ENCODE measurements around the gene LOXL1.

The LOXL1 gene

DNA sequence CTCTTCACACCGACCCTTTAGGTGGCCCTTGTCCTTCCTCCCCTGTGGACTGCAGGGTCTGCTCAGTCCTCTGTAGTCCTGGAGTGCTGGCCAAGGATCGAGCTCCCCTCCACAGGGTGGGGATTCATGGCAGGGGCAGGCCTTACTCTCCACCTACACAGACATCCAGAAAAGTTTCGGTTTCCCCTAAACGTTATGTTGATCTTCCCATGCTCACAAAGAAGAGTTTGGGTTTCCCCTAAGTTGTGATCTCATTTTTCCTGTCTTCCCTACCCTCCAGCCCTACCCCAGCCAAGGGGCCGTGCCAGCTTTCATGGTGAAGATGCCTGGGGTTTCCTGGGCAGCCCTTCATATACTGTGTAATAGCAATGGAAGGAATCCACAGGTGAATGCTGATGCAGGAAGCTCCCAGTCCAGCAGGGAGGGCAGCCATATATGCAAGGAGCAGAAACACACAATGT lies 55.5 kb downstream of the LOXL1 start:
- DNase-seq (ENCODE audit: low read depth) = no peak

DNA sequence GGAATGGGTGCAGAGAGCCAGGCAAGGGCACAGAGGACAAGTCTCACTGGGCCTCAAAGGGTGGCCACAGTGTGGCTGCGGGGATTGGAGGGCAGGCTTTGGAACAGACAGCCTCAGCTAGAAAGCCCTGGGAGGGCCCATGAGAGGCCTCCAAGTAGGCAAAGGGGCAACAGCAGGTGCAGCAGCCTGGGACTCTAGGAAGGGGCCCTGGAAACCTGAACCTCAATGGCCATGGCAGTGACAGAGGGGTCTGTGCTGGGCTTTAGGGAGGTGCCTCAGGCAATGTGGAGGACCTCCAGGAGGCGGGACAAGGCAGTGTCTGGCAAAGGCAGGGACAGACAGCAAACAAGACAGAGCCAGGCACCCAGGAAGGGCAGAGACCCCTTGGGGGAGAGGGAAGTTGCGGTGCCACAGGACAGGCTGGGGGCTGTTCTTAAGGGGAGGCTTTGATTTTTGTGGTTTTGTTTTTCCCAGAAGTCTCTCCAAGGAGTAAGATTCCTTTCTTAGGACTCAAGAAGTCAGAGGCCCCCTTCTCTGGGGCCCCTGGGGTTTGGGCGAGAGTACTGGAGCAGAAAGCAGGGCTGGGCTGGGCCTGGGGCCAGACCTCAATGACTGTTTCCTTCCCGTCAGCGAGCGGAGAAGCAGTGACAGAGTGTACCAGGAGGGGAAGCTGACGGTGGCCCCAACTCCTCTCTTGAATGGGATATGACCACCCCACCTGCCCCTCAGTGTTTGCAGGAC lies 56.1 kb downstream of the LOXL1 start:
- DNase-seq (ENCODE audit: low read depth) = no peak

DNA sequence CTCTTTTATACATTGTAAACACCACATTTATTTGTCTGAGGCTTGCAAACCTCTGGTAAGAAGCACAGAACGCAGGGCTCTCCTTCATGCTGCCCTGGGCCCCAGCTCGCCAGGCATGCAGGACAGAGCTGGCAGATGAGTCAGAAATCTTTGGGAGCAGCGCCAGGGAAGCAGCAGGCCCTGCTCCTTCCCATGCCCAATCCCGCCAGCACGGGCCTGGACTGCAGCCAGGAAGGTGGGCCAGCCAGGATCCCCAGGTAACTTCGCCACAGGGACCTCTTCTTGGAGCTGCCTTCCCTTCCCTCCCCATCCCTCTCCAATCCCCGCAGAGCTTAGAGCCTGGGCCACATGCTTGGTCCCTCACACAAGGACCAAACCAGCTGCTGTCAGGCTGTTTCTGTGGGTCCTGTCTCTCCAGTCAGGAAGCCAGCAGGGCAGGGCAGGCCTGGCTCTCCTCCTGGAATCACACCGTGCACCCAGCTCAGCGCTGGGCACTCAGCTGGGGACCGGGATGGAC lies 57.0 kb downstream of the LOXL1 start:
- no peak for DNase-seq (ENCODE audit: low read depth)

DNA sequence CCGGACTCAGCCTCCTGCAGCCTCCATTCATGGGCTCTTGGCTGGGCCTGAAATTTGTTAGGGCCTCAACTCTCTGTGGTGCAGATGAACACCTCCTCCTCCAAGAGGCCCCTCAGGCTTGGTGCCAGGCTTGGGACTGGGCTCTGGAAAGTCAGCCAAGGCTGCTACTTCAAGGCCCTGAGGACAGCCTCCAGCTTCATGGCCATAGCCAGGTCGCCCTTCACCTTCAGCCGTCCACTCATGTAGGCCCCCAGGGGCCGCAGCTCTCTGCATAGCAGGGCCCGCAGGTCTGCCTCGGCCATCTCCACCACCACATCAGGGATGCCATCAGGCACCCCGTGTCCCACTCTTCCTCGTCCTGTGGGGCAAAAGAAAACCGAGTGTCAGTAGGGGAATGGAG lies 57.5 kb downstream of the LOXL1 start:
- DNase-seq (ENCODE audit: low read depth) = no peak

DNA sequence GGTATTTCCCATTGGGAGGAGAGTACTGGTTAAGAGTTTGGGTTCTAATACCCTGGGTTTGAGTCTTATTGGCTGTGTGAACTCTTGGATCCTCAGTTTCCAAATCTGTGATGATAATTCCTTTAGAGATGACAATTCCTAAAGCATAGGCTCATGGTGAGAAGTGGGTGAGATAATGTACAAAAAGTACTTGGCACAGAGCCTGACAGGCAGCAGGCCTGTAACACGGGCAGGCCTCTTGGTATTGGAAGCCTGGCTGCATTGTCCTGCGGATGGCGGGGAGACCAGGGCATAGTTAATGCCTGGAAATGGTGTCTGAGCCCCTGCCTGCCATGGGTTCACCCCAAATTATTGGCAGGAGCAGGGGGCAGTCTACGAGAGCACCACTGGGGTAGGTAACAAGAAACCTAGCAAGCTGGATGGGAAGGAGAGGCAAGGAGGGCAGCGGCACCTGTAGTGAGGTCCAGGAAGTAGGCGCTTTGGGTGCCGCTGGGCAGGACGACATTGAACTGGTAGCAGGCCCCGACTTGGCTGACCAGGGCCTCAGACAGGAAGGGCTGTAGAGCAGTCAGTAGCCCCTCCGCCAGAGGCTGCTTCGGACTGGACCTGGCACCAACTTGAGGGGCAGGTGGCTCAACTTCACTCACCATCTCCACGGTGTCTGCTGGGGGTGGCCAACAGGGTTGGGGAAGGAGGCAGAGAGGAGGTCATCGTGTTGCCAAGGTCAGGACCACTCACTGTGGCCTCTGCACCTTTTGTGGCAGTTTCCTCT lies 58.1 kb downstream of the LOXL1 start:
- DNase-seq (ENCODE audit: low read depth) = no peak

GRCh38 chr15:73985101-73985873 lies 59.0 kb downstream of the LOXL1 start:
- no peak for DNase-seq (ENCODE audit: low read depth)

GRCh38 chr15:73986055-73986775 lies 60.0 kb downstream of the LOXL1 start:
- no peak for DNase-seq (ENCODE audit: low read depth)

GRCh38 chr15:73986776-73987056 lies 60.5 kb downstream of the LOXL1 start:
- DNase-seq (ENCODE audit: low read depth) = no peak

DNA sequence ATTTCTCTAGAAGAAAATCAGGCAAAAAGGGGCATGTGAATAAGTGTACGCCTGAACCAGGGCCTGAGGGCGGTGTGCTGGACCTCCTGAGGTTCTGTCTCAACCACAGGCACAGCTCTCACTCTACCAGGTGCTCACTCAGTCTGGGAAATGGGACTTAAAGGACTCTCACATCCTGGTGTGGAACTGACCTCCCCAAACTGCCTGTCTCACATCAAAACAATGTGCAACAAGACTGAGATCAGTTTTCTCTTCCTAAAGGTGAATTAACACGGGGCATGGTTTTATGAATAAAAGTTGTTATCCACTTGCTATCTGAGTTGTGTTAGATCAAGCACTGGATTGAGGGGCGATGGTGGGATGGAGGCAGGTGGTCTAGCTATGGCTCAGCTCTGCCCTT lies 61.0 kb downstream of the LOXL1 start:
- DNase-seq (ENCODE audit: low read depth) = no peak

GRCh38 chr15:73987681-73988444 lies 61.6 kb downstream of the LOXL1 start:
- DNase-seq (ENCODE audit: low read depth) = no peak

- no peak for DNase-seq (ENCODE audit: low read depth)
Measured at GRCh38 chr15:73988445-73988969, 62.2 kb downstream of the LOXL1 start.

DNA sequence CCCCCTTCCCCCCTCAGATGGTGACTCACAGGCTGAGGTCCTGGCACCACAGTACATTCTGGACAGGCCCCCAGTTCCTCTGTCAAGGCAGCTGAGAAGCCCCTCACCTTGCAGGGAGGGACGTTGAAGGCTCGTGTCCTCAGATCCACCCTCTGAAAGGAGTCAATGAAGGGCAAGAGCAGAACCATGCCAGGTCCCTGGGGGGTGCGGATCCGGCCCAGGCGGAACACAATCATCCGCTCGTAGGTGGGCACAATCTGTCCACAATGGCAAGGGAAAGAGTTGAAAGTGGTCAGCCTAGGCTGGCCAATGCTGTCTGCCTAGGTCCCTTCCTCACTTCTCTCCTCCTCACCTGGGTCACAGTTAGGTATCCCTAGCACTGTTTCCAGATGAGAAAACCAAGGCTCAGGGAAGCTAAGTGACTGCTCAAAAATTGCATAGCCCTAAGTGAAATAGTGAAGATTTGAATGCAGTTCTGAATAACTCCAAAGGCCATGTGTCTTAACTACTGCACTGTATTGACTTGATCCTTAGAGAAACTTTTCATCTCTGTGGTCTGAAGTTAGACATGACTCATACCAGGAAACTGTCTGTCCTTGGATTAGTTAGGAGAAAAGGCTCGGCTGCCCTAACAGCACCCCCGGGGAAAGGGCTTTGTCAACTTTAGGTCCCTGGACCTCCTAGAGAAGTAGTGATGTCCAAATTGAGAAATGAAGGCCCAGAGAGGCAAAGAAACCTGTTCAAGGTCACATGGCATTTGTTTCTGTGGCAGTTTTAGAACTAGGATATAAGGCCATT lies 62.9 kb downstream of the LOXL1 start:
- no peak for DNase-seq (ENCODE audit: low read depth)

DNA sequence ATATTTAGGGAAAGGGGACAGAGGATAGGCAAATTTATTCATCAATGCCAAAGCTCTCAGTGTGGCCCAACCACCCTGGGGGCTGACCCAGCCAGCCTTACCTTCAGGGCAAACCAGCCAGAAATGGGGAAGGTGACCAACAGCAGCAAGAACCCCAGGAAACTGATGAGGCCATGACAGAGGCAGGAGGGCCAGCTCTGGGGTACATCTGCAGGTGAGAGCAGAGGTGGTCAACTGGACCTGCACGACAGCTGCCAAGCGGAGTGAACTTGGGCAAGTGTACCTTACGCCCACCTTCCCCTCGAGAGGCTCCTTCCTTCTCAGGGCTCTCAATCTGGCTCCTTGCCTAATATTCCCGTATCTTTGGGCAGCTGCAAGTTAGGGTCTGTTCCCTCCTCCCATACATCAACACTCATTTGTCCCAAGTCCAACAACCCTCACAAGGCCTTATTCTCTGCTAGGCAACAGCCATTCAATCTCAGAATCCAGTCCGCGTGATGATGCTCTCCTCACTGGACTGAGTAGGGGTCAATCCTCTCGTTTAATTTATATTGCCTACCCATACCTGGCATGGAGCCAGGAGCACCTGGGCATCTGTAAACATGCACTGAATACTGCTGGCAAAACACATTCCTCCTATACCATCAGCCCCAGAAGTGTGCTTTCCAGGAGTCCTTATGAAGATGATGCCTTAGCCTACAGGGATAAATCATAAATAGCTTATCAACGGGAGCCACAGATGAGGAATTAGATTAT lies 64.2 kb downstream of the LOXL1 start:
- DNase-seq (ENCODE audit: low read depth) = no peak

DNA sequence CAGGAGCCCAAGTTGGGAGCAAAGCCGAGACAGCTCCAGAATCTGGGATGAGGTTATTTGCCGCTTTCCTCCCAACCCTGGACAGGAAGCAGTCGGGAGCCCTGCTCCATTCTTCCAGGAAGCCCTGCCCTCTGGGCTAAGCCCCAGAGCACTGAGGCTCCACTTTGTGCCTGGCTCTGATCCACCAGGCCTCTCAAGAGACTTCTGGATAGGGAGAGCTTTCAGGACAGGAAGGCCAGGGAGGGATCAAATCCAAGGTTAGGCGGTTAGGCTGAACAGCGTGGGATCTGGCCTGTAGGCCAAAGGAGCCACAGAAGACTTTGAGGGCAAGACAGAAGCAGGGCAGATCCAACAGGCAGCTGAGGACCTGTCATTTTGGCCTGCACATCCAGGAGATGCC lies 65.0 kb downstream of the LOXL1 start:
- DNase-seq (ENCODE audit: low read depth) = no peak

DNA sequence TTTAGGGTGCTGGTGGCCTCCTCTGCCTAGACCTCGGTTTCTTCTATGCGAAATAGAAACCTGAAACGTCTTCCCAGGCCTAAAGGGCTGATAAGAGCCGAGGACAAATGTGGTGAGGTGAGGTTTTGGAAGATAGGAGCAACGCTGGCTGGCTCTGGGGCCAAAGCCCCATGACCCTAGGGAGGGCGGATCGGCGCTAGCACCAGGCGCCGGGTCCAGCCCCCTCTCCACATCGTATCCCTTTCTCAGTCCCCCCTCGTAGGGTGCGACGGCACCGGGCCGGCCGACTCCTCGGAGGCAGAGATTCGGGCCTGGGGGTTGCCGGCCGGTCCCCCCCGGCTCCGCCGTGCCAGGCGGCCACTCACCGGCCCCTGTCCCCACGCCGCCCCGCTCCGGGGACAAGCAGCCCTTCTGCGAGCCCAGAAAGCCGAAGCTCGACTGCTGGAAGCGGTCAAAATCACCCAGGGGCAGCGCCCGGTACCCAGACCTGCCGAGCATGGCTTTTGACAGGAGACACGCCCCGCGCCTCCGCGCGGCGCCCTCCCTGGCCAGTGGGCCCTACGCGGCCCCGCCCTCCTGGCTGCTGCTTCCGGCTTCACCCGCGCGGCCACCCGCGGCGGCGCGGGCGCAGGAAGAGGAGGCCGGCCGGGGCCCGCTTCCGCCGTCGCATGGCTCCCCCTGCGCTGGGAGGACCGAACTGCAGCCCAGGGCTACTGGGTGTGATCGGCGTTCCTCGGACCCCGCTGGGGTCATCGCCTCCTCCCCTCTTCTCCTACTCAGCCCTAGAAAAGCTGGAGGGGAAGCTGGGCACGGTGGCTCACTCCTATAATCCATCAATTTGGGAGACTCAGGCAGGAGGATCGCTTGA lies 65.7 kb downstream of the LOXL1 start, which contains the start of gene STOML1:
TSS of gene STOML1 (minus strand) at position 570 of the 868 bp plus-strand sequence. CDS start at position 498, 72 bp downstream.
- DNase-seq (ENCODE audit: low read depth) = peak; percentile 94

- DNase-seq (ENCODE audit: low read depth) = no peak
Measured at GRCh38 chr15:73992594-73992898, 66.3 kb downstream of the LOXL1 start.

DNA sequence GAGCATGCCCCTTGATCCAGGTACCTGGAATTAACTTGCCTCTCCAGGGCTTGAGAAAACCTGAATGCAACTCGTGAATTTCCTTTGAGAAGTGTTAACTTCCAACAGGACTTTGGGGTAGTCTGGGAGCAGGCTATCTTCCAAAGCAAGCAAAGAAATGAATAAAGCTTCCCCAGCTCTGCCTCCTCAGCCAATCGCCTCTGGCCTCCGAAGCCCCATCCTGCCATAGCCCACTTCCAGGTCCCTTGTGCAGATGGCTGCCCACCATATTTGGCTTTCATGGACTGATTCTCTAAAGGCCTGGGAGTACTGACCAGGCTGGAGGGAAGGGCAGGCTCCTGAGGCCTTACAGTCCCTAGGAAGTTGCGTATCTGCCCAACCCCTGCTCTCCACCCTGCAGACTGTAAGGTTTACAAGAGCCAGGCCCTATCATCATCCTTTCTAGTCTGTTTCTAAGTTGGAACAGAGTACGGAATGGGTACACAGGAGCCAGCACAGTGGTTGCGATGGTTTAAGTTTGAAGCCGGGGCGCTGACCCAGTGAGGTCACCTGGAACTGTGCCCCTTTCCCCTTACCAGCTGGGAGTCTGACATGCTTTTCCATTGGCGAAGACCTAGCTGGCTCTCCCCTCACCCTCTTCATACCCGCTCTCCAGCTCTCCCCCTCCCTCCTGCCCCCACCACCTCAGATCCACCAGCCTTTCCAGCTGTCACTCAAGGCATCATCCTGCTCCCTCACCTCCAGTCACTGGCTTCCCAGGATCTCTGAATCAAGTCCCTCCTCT lies 67.1 kb downstream of the LOXL1 start:
- no peak for DNase-seq (ENCODE audit: low read depth)

GRCh38 chr15:73994413-73994883 lies 68.2 kb downstream of the LOXL1 start, which contains the start of gene PML:
Gene PML, plus strand, starts transcription at chr15:73994716. Its CDS starts 97 bp downstream, at chr15:73994813.
- DNase-seq (ENCODE audit: low read depth) = peak; percentile 93

Data from activated T-cell treated with anti-CD3 and anti-CD28 coated beads for 24 hours (primary cell).